Gastrocnemius medialis (tissue), 4 donors: ENCODE measurements around the gene SGK1.

Source experiments
- CTCF ChIP-seq, 5 experiments: fragments of 450-650 bp in 3 of 5; fragments of 200-600 bp in 2 of 5; sonication (generic) in 2 of 5; IDR thresholded peaks in 4 of 5; conservative IDR thresholded peaks in 1 of 5; 1 replicate in 4 of 5; 2 replicates in 1 of 5; pipeline ENCODE4 v1.5.1; 2016 to 2019; ENCODE audit warnings: antibody characterized with exemption in 5 of 5, mild to moderate bottlenecking in 3 of 5, moderate library complexity in 3 of 5
- POLR2A ChIP-seq, 2 donors: fragments of 450-650 bp; IDR thresholded peaks; one replicate each; pipeline ENCODE4 v1.6.1; 2017; ENCODE audit warnings: antibody characterized with exemption in 2 of 2, mild to moderate bottlenecking in 2 of 2, moderate library complexity in 2 of 2

GRCh38 chr6:134309983-134310605, 7.8 kb downstream of the SGK1 start:
- no peak for TF ChIP-seq CTCF (IDR thresholded peaks at IDR 0.05 in 4 of 5, conservative IDR thresholded peaks at IDR 0.05 in 1 of 5)
- no peak for TF ChIP-seq POLR2A (IDR thresholded peaks at IDR 0.05)
